IPS-18a (cell line): Measurements from ENCODE around the gene IQCM.

Source experiments
- H3K27ac ChIP-seq: one replicate; pipeline ENCODE4 v1.5.1; 2013; ENCODE audit warnings: low read length
- H3K27me3 ChIP-seq: one replicate; pipeline ENCODE4 v1.6.1; 2013; ENCODE audit warnings: mild to moderate bottlenecking, low read length; ENCODE audit not compliant: control insufficient read depth, insufficient read depth
- H3K36me3 ChIP-seq: one replicate; pipeline ENCODE4 v1.6.1; 2013; ENCODE audit warnings: low read depth, low read length; ENCODE audit not compliant: control insufficient read depth
- H3K4me1 ChIP-seq: one replicate; pipeline ENCODE4 v1.6.1; 2013; ENCODE audit warnings: low read depth, low read length; ENCODE audit not compliant: control insufficient read depth
- H3K4me3 ChIP-seq: one replicate; pipeline ENCODE4 v1.5.1; 2013; ENCODE audit warnings: low read length
- H3K9ac ChIP-seq: one replicate; pipeline ENCODE4 v1.6.1; 2013; ENCODE audit warnings: mild to moderate bottlenecking, low read length, moderate library complexity
- H3K9me3 ChIP-seq: one replicate; pipeline ENCODE4 v1.6.1; 2013; ENCODE audit warnings: low read depth, low read length; ENCODE audit not compliant: control insufficient read depth

IQCM gene

GRCh38 chr4:149766135-149766534 is 49.5 kb downstream of the IQCM start:
- no peaks in the 10 kb centered on the region for H3K9me3 ChIP-seq
- no peaks in the 10 kb centered on the region for H3K27me3 ChIP-seq
- no peaks in the 10 kb centered on the region for H3K4me1 ChIP-seq
- no peak overlapping the region for H3K27ac ChIP-seq
- no peak overlapping the region for H3K9ac ChIP-seq
- no peaks in the 10 kb centered on the region for H3K36me3 ChIP-seq
- no peak overlapping the region for H3K4me3 ChIP-seq

DNA sequence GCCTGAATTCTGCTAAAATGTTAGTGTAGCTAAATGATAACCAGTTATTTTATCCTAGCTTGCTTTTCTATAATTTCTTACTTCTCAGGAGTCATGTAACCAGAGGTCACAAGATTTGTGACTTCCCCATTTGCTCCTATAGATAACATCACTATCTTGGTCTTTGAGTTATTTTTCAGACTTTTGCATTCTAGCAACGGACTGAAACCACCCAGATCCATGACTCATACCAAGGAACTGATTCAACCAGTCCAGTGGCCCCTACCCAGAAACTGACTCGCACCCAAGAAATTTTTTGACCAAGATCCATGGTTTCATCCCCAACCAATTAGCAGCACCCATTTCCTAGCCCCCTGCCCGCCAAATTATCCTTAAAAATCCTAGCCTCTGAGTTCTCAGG is 50.0 kb downstream of the IQCM start:
- H3K4me1 ChIP-seq, result no peaks in the 10 kb centered on the region
- no peaks in the 10 kb centered on the region for H3K36me3 ChIP-seq
- H3K9ac ChIP-seq, result no peak overlapping the region
- H3K4me3 ChIP-seq, result no peak overlapping the region
- no peak overlapping the region for H3K27ac ChIP-seq
- H3K9me3 ChIP-seq, result no peaks in the 10 kb centered on the region
- no peaks in the 10 kb centered on the region for H3K27me3 ChIP-seq

DNA sequence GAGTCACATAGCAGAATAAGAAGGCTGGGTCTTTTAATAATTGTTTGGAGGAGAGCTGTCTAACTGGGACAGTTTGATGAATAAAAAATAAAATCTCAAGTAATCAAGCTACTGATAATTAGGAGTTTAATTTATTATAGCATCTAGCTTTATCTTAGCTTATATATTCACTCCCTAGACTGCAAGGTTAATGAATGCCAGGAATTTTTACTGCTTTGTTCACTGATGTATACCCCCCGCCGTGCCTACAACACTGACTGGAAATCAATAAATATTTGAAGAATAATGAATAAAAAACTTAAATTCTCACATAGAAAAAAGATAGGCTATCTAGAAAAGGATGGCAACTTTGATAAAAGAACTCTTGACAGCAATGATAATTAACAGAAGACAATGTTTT is 59.7 kb downstream of the IQCM start:
- Histone ChIP-seq H3K4me1 (no peaks in the 10 kb centered on the region), H3K27me3 (no peaks in the 10 kb centered on the region), H3K36me3 (no peaks in the 10 kb centered on the region), H3K9me3 (no peaks in the 10 kb centered on the region), H3K9ac (no peak overlapping the region), H3K4me3 (no peak overlapping the region), H3K27ac (no peak overlapping the region)

- H3K4me1 ChIP-seq, result no peaks in the 10 kb centered on the region
- no peak overlapping the region for H3K9ac ChIP-seq
- no peaks in the 10 kb centered on the region for H3K27me3 ChIP-seq
- no peak overlapping the region for H3K27ac ChIP-seq
- H3K36me3 ChIP-seq, result no peaks in the 10 kb centered on the region
- no peak overlapping the region for H3K4me3 ChIP-seq
- H3K9me3 ChIP-seq, result no peaks in the 10 kb centered on the region
These were observed 61.1 kb downstream of the IQCM start for GRCh38 chr4:149754526-149754925.

- no peak overlapping the region for H3K27ac ChIP-seq
- no peak overlapping the region for H3K9ac ChIP-seq
- no peaks in the 10 kb centered on the region for H3K27me3 ChIP-seq
- H3K9me3 ChIP-seq, result no peaks in the 10 kb centered on the region
- no peak overlapping the region for H3K4me3 ChIP-seq
- no peaks in the 10 kb centered on the region for H3K36me3 ChIP-seq
- H3K4me1 ChIP-seq, result no peaks in the 10 kb centered on the region
These were observed 62.9 kb downstream of the IQCM start for GRCh38 chr4:149752729-149753128.

GRCh38 chr4:149751174-149751573 is 64.5 kb downstream of the IQCM start:
- no peaks in the 10 kb centered on the region for H3K9me3 ChIP-seq
- no peaks in the 10 kb centered on the region for H3K4me1 ChIP-seq
- no peaks in the 10 kb centered on the region for H3K36me3 ChIP-seq
- no peak overlapping the region for H3K4me3 ChIP-seq
- no peak overlapping the region for H3K9ac ChIP-seq
- no peak overlapping the region for H3K27ac ChIP-seq
- H3K27me3 ChIP-seq, result no peaks in the 10 kb centered on the region

DNA sequence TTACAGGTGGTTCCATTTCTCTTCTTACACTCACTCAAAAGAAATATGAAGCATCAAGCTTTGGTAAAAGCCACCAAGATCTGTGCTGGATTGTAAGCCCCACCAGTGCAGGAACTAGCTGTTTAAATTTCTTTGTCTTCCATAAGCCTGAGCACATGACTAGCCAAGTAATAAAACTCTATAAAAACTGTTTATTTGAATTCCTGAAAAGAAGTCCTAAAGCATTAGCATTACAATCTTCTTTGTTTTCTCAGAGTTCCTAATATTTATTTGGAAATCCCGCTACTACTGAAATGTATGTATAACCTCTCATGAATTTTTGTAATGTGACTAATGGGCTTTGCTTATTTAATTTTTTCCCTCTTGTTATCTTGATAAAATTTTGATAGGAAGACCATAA is 65.9 kb downstream of the IQCM start:
- no peak overlapping the region for H3K27ac ChIP-seq
- no peaks in the 10 kb centered on the region for H3K9me3 ChIP-seq
- no peak overlapping the region for H3K4me3 ChIP-seq
- no peaks in the 10 kb centered on the region for H3K4me1 ChIP-seq
- no peak overlapping the region for H3K9ac ChIP-seq
- H3K27me3 ChIP-seq, result no peaks in the 10 kb centered on the region
- no peaks in the 10 kb centered on the region for H3K36me3 ChIP-seq

GRCh38 chr4:149747646-149748045 is 68.0 kb downstream of the IQCM start:
- H3K27me3 ChIP-seq, result no peaks in the 10 kb centered on the region
- no peaks in the 10 kb centered on the region for H3K4me1 ChIP-seq
- H3K9ac ChIP-seq, result no peak overlapping the region
- no peak overlapping the region for H3K4me3 ChIP-seq
- H3K9me3 ChIP-seq, result no peaks in the 10 kb centered on the region
- no peak overlapping the region for H3K27ac ChIP-seq
- no peaks in the 10 kb centered on the region for H3K36me3 ChIP-seq

- H3K27ac ChIP-seq, result no peak overlapping the region
- no peaks in the 10 kb centered on the region for H3K9me3 ChIP-seq
- no peaks in the 10 kb centered on the region for H3K4me1 ChIP-seq
- H3K36me3 ChIP-seq, result no peaks in the 10 kb centered on the region
- H3K27me3 ChIP-seq, result no peaks in the 10 kb centered on the region
- H3K9ac ChIP-seq, result no peak overlapping the region
- H3K4me3 ChIP-seq, result no peak overlapping the region
These were observed 69.4 kb downstream of the IQCM start for GRCh38 chr4:149746276-149746675.

DNA sequence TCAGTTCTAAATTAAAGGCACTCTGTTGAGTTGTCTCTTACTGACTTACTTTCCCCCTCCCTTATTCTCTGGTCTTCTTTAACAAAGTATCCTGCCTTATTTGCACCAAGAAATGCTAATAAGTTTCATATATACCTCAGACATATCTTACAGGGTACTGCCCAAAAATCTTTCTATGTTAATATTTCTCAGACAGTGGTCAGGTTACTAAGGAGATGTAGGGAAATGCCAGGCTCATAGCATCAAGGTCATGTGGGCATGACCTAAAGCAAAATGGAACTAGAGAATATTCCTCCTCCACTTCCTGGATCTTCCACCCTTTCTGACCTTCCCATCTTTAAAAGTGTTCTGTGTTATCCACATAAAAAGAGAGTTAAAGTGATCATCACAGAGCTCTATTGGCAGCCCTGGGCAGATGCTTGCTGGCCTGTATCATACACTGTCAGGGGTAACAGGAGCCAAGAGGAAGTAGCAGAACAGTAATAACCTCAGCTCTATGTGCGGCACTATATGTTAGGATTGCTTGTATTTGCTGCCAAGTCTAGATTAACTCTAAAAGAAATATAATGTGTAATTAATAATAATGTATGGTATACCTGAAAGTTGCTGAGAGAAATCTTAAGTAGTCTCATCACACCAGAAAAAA is 74.3 kb downstream of the IQCM start:
- Histone ChIP-seq H3K4me3 (no peak overlapping the region), H3K27ac (no peak overlapping the region), H3K36me3 (no peaks in the 10 kb centered on the region), H3K9me3 (peaks cover 3% of the 10 kb centered on the region), H3K27me3 (no peaks in the 10 kb centered on the region), H3K9ac (no peak overlapping the region), H3K4me1 (no peaks in the 10 kb centered on the region)

- H3K9me3 ChIP-seq, result peaks cover 3% of the 10 kb centered on the region
- H3K27me3 ChIP-seq, result no peaks in the 10 kb centered on the region
- no peak overlapping the region for H3K9ac ChIP-seq
- no peaks in the 10 kb centered on the region for H3K4me1 ChIP-seq
- H3K36me3 ChIP-seq, result no peaks in the 10 kb centered on the region
- H3K4me3 ChIP-seq, result no peak overlapping the region
- H3K27ac ChIP-seq, result no peak overlapping the region
These were observed 77.5 kb downstream of the IQCM start for GRCh38 chr4:149738156-149738555.

DNA sequence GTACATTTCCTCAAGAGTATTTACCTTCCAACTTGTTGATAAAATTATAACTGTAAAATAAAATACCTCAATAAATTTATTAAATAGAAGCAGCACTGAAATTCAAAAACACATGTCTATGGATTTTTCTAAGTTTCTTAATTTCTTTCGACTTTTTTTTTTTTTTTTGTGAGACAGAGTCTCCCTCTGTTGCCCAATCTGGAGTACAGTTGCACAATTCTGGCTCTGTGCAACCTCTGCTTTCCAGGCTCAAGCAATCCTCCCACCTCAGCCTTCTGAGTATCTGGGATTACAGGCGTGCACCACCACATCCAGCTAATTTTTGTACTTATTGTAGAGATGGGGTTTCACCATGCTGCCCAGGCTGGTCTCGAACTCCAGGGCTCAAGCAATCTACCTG is 79.8 kb downstream of the IQCM start:
- no peak overlapping the region for H3K4me3 ChIP-seq
- H3K9me3 ChIP-seq, result peaks cover 3% of the 10 kb centered on the region
- H3K27ac ChIP-seq, result no peak overlapping the region
- H3K4me1 ChIP-seq, result no peaks in the 10 kb centered on the region
- H3K27me3 ChIP-seq, result no peaks in the 10 kb centered on the region
- H3K9ac ChIP-seq, result no peak overlapping the region
- no peaks in the 10 kb centered on the region for H3K36me3 ChIP-seq
